HTR-8/SVneo (cell line): ENCODE results near the gene ACYP2.

Source experiments
- DNase-seq: peaks from one replicate; pipeline ENCODE4 v3.0.0; 2011; ENCODE audit warnings: low spot score, mixed read lengths; ENCODE audit not compliant: insufficient read length
- FAIRE-seq: peaks from 2 replicates; lab custom pipeline; 2011; peaks lifted over from hg19 to GRCh38; lab: Jason Lieb, UNC

The ACYP2 gene

GRCh38 chr2:54348646-54349045, 233.2 kb downstream of the ACYP2 start:
- FAIRE-seq, result no peak
- DNase-seq, result no peak

GRCh38 chr2:54350426-54350825, 235.0 kb downstream of the ACYP2 start:
- FAIRE-seq (no peak), DNase-seq (no peak)

- no peak for DNase-seq
- FAIRE-seq, result no peak
Observed at GRCh38 chr2:54353216-54353615, 237.8 kb downstream of the ACYP2 start.
